Stimulated activated CD4-positive, alpha-beta T cell treated with anti-CD3 and anti-CD28 coated beads, Interleukin-12 subunit alpha, Interleukin-12 subunit beta, amount 100 ng/mL, for 4 hours (primary cell): Measurements from ENCODE around the gene PGBD1.

Experiments
- DNase-seq: peaks from one replicate; pipeline ENCODE4 v3.0.0-alpha.2; 2020

Gene PGBD1

GRCh38 chr6:28335564-28336283 lies 54.4 kb downstream of the PGBD1 start, which contains the start of gene ZSCAN31:
Gene ZSCAN31, minus strand, starts transcription at chr6:28336148. Its CDS starts 6,465 bp downstream, at chr6:28329683.
- DNase-seq = peak; percentile 68

GRCh38 chr6:28336284-28337120 lies 55.1 kb downstream of the PGBD1 start:
- no peak for DNase-seq

DNA sequence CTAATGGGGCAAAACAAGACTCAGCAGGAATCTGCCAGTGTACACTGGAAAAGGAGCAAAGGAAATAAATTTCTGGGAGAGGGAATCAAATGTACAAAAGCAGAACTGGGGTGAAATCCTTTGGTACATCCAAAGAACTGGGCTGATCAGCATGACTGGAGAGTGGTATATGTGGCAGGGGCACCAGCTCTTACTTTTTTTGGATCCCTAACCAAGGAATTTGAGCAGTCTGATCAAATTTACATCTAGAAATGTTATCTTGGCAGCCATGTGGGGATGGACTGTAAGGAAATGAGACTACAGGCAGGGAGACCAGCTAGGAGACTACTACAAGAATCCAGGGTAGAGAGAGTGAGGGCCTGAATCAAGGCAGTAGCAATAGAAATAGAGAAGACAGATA lies 55.7 kb downstream of the PGBD1 start:
- DNase-seq = no peak

DNA sequence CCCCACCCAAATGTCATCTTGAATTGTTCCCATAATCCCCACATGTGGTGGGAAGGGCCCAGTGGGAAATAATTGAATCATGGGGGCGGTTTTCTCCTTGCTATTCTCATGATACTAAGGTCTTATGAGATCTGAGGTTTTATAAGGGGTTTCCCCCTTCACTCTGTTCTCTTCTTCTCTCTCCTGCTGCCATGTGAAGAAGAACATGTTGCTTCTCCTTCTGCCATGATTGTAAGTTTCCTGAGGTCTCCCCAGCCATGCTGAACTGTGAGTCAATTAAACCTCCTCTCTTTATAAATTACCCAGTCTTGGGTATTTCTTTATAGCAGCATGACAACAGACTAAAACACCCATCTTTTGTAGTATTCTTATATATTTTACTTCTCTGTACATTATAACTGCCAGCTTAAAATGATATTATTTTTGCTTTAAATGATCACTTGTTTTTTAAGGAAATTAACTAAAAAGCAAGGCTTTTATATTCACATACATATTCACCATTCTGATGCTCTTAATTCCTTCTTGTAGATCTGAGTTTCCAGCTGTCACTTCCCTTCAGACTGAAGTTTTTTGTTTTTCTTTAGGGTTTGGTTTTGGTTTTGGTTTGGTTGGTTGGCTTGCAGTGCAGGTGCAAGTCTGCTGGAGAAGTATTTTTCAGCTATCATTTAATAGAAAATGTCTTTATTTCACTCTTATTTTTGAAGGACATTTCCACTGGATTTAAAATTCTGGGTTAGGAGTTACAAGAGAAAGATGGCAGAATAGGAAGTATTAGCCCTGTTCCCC lies 59.1 kb downstream of the PGBD1 start:
- no peak for DNase-seq

DNA sequence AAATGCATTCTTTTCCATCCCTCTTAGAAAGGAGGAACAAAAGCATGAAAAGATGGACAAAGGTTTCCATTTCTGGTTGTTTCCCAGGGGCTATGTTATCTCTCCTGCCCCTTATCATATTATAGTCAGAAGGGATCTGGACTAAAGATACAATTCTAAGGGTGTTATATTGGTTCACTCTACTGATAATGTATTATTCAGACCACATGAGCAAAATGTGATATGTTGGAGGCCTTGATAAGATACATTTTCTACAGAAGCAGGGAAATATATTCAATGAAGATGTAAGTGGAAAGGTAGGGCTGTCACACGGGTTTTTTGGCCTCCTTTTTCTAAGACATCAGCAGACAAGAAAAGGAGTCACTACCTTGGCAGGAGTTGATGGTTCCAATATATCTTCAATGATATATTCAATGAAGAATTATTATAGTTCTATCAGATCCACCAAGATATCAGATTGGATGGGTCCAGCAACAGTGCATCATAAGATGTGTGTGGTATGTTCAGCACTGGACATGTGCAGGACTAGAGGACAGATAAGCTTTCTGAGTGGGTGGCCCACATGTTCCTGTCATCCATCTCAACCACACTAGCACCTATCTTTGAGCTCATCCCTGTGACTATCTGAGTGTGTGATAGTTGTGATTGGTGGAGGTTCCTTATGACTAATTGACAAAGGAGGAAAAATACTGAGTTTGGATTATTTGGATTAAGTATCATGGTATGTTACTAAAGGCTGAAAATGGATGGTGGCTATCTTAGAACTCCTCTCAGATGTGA lies 62.7 kb downstream of the PGBD1 start:
- DNase-seq = no peak

GRCh38 chr6:28345201-28345600 lies 63.8 kb downstream of the PGBD1 start:
- DNase-seq = no peak

- no peak for DNase-seq
These were observed 65.7 kb downstream of the PGBD1 start for GRCh38 chr6:28347119-28347518.

DNA sequence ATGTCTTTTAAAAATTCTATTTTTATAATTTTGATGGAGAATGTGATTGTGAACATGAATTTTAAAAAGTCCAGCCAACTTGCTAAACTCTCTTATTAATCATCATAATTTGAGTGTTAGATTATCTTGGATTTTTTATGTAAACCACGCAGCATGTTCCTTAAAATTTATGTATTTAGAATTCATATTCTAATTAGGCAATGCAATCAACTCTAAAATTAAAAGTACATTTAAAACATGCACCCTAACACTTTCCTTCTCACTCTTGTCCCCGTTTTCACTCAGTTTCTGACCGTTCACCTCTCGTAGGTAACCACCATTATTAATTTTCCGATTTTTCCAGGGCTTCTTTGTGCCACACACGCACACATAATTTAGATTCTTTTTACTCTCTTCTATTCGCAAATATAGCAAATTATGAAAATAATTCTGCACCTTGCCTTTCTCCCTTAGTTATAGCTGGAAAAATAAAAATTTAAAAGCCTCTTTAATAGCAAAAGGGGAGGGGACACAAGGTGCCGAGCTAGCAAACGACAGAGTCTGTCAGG lies 68.0 kb downstream of the PGBD1 start:
- no peak for DNase-seq

GRCh38 chr6:28349892-28350737 lies 68.7 kb downstream of the PGBD1 start, which contains the start of gene ZKSCAN3:
Gene ZKSCAN3, plus strand, starts transcription at chr6:28349947. Its CDS starts 9,640 bp downstream, at chr6:28359587.
- DNase-seq = peak; percentile 80

GRCh38 chr6:28351087-28351486 lies 69.7 kb downstream of the PGBD1 start:
- DNase-seq = no peak

- DNase-seq = no peak
These were observed 70.1 kb downstream of the PGBD1 start for GRCh38 chr6:28351493-28351925.
